CD4-positive, alpha-beta T cell (primary cell): ENCODE measurements around the gene GULP1. TPM values are rescaled to one million over a fixed set of nuclear protein-coding genes. Genes with fewer than 3 reads are reported as not detected.

ENCODE experiments used
- ATAC-seq: fragments of 200-7000 bp; cut with Tn5 transposase; one replicate; pipeline ENCODE4 v1.10.0; 2022; ENCODE audit warnings: mild to moderate bottlenecking; ENCODE audit not compliant: poor library complexity
- CTCF ChIA-PET: fragments of 350-600 bp; sonication (Branson Sonifier 250); formaldehyde crosslinking; loops from one replicate; lab custom pipeline; 2021; ENCODE audit warnings: antibody characterized with exemption, inconsistent platforms; lab: Charles Lee
- POLR2A ChIA-PET: fragments of 350-600 bp; sonication (Branson Sonifier 250); formaldehyde crosslinking; loops from one replicate; lab custom pipeline; 2021; ENCODE audit warnings: antibody characterized with exemption, inconsistent platforms; lab: Charles Lee
- DNase-seq, 14 experiments: peaks; one replicate each; pipeline ENCODE4 v3.0.0-alpha.2; 2013 to 2020; ENCODE audit warnings: mixed read lengths in 2 of 14
- H3K27ac ChIP-seq, 2 donors: one replicate each; pipeline versions ENCODE4 v1.5.1 to v1.7.0; 2013; ENCODE audit warnings: low read length in 2 of 2, low read depth in 1 of 2, mild to moderate bottlenecking in 1 of 2
- H3K27me3 ChIP-seq, 2 experiments: 1 replicate in 1 of 2; 2 replicates in 1 of 2; pipeline versions ENCODE4 v1.6.1 to v1.7.0; 2013; ENCODE audit warnings: low read length in 2 of 2, control low read depth in 1 of 2, mild to moderate bottlenecking in 1 of 2, moderate library complexity in 1 of 2; ENCODE audit not compliant: insufficient read depth in 2 of 2, control insufficient read depth in 1 of 2
- H3K36me3 ChIP-seq: one replicate; pipeline ENCODE4 v1.6.1; 2013; ENCODE audit warnings: low read length, control low read depth; ENCODE audit not compliant: insufficient read depth
- H3K4me1 ChIP-seq: one replicate; pipeline ENCODE4 v1.6.1; 2013; ENCODE audit warnings: low read length, control low read depth; ENCODE audit not compliant: insufficient read depth
- H3K4me3 ChIP-seq: one replicate; pipeline ENCODE4 v1.5.1; 2013; ENCODE audit warnings: mild to moderate bottlenecking, low read length, moderate library complexity
- H3K9me3 ChIP-seq, 2 experiments: 1 replicate in 1 of 2; 2 replicates in 1 of 2; pipeline versions ENCODE4 v1.6.1 to v1.7.0; 2013; ENCODE audit warnings: low read length in 2 of 2, mild to moderate bottlenecking in 2 of 2, control low read depth in 1 of 2, moderate library complexity in 1 of 2; ENCODE audit not compliant: control insufficient read depth in 1 of 2, insufficient read depth in 1 of 2
- H3K27ac Mint-ChIP-seq: one replicate; pipeline ENCODE4 v1.8.0; 2020; ENCODE audit warnings: mixed read lengths
- H3K27me3 Mint-ChIP-seq: one replicate; pipeline ENCODE4 v1.8.0; 2021; ENCODE audit warnings: mixed read lengths
- H3K36me3 Mint-ChIP-seq: one replicate; pipeline ENCODE4 v1.8.0; 2021; ENCODE audit warnings: low read depth, mixed read lengths
- H3K4me1 Mint-ChIP-seq: one replicate; pipeline ENCODE4 v1.8.0; 2021; ENCODE audit warnings: low read depth, mixed read lengths
- H3K4me3 Mint-ChIP-seq: one replicate; pipeline ENCODE4 v1.8.0; 2020; ENCODE audit warnings: mild to moderate bottlenecking, mixed read lengths
- H3K9me3 Mint-ChIP-seq: one replicate; pipeline ENCODE4 v1.8.0; 2020; ENCODE audit warnings: mixed read lengths
- intact Hi-C, 2 experiments: fragments of 100-400 bp; cut with DNase I in 1 of 2; cut with micrococcal nuclease in 1 of 2; formaldehyde crosslinking; loops; one replicate each; pipeline versions ENCODE4 v1.15.1 to v1.9.0; 2023 to 2025; cut with DNase I, micrococcal nuclease
- total RNA-seq, 174 experiments: library from RNA in 2 of 174; stranded (reverse) in 2 of 174; gene quantifications; one replicate each; pipeline ENCODE4 v1.2.3 and lab custom pipeline; 2021 to 2026
- TF ChIP-seq, protein P1 (sequence below): fragments of 200-600 bp; IDR thresholded peaks from one replicate; pipeline ENCODE4 v1.8.0; 2022; ENCODE audit warnings: antibody characterized with exemption, mild to moderate bottlenecking

The GULP1 gene
- total RNA-seq, 2 experiments from 2014 or later = not detected

GRCh38 chr2:188515918-188516317, 224.2 kb downstream of the GULP1 start:
- ChIA-PET CTCF (no interaction called here), POLR2A (no interaction called here)
- Mint-ChIP-seq H3K27ac (no peak overlapping the region), H3K27me3 (peaks cover 4% of the 10 kb centered on the region), H3K4me1 (no peaks in the 10 kb centered on the region), H3K36me3 (no peaks in the 10 kb centered on the region), H3K9me3 (no peaks in the 10 kb centered on the region), H3K4me3 (no peak overlapping the region)
- Histone ChIP-seq H3K27me3 (no peaks in the 10 kb centered on the region), H3K9me3 (no peaks in the 10 kb centered on the region), H3K4me1 (no peaks in the 10 kb centered on the region), H3K36me3 (no peaks in the 10 kb centered on the region), H3K4me3 (no peak overlapping the region), H3K27ac (no peak overlapping the region)
- intact Hi-C loops = no loop called here
- TF ChIP-seq, protein P1, sequence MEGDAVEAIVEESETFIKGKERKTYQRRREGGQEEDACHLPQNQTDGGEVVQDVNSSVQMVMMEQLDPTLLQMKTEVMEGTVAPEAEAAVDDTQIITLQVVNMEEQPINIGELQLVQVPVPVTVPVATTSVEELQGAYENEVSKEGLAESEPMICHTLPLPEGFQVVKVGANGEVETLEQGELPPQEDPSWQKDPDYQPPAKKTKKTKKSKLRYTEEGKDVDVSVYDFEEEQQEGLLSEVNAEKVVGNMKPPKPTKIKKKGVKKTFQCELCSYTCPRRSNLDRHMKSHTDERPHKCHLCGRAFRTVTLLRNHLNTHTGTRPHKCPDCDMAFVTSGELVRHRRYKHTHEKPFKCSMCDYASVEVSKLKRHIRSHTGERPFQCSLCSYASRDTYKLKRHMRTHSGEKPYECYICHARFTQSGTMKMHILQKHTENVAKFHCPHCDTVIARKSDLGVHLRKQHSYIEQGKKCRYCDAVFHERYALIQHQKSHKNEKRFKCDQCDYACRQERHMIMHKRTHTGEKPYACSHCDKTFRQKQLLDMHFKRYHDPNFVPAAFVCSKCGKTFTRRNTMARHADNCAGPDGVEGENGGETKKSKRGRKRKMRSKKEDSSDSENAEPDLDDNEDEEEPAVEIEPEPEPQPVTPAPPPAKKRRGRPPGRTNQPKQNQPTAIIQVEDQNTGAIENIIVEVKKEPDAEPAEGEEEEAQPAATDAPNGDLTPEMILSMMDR = no peak
- no peak for DNase-seq
- no peak for ATAC-seq

DNA sequence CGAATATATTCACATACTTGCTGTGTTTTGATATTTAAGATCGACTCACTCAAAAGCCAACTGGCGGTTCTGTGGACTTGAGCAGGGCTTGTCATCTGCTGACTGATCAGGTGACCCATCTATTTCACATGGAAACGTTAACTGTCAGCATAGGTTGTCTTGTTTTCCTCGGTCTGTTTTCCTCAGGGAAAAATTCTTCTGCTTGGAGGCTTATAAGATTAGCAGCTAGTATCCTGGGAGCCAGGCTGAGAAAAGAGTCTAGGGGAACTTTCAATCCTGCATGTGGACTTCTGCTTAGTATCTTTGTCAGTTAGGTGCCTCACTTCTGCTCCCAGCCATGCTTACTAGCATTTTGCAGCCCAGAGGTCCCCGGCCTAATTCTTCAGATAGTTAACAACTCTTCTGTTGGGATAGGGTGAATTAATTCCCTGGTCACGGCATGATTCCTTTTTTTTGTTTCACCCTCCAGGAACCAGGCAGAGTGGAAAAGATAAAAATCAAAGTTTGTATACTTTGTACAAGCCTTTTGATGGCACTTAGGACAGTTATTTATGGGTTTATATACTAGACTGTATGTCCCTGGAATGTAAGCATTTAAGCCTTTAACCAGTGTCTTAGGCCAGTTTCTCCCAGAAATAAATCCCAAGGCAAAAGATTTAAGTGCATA, 226.0 kb downstream of the GULP1 start:
- H3K27me3 ChIP-seq = no peaks in the 10 kb centered on the region
- no peak for ATAC-seq
- H3K4me3 ChIP-seq = no peak overlapping the region
- no peak overlapping the region for H3K27ac ChIP-seq
- DNase-seq = no peak
- no peaks in the 10 kb centered on the region for H3K4me1 ChIP-seq
- no peaks in the 10 kb centered on the region for H3K9me3 Mint-ChIP-seq
- intact Hi-C loops = no loop called here
- ChIA-PET POLR2A (no interaction called here), CTCF (no interaction called here)
- TF ChIP-seq, protein P1 = no peak
- H3K27ac Mint-ChIP-seq = no peak overlapping the region
- no peaks in the 10 kb centered on the region for H3K4me1 Mint-ChIP-seq
- no peak overlapping the region for H3K4me3 Mint-ChIP-seq
- H3K36me3 ChIP-seq = no peaks in the 10 kb centered on the region
- H3K27me3 Mint-ChIP-seq = peaks cover 4% of the 10 kb centered on the region
- H3K9me3 ChIP-seq = no peaks in the 10 kb centered on the region
- no peaks in the 10 kb centered on the region for H3K36me3 Mint-ChIP-seq

GRCh38 chr2:188518381-188518780, 226.7 kb downstream of the GULP1 start:
- ChIA-PET POLR2A (no interaction called here), CTCF (no interaction called here)
- H3K4me1 Mint-ChIP-seq = no peaks in the 10 kb centered on the region

More at GRCh38 chr2:188518381-188518780, 226.7 kb downstream of the GULP1 start:
- TF ChIP-seq, protein P1 = no peak
- H3K4me1 ChIP-seq = no peaks in the 10 kb centered on the region
- DNase-seq = no peak
- no peak overlapping the region for H3K27ac Mint-ChIP-seq
- no peaks in the 10 kb centered on the region for H3K9me3 ChIP-seq
- intact Hi-C loops = no loop called here
- H3K4me3 Mint-ChIP-seq = no peak overlapping the region
- peaks cover 4% of the 10 kb centered on the region for H3K27me3 Mint-ChIP-seq
- H3K27ac ChIP-seq = no peak overlapping the region
- no peaks in the 10 kb centered on the region for H3K36me3 Mint-ChIP-seq
- no peak for ATAC-seq
- H3K36me3 ChIP-seq = no peaks in the 10 kb centered on the region
- no peaks in the 10 kb centered on the region for H3K27me3 ChIP-seq
- no peak overlapping the region for H3K4me3 ChIP-seq
- H3K9me3 Mint-ChIP-seq = no peaks in the 10 kb centered on the region
